GM18499 (cell line): Measurements from ENCODE around the gene DNER.
"Not testable (repeated sequence)": the region's sequence is repeated elsewhere in the genome, so short reads cannot be mapped to it uniquely, and the experiment has no call there.

Experiments used
- ATAC-seq: cut with Tn5 transposase; IDR thresholded peaks from one replicate; pipeline ENCODE4 v1.9.1; 2021; ENCODE audit warnings: moderate number of reproducible peaks; ENCODE audit not compliant: insufficient read depth, unreplicated experiment

DNER gene

DNA sequence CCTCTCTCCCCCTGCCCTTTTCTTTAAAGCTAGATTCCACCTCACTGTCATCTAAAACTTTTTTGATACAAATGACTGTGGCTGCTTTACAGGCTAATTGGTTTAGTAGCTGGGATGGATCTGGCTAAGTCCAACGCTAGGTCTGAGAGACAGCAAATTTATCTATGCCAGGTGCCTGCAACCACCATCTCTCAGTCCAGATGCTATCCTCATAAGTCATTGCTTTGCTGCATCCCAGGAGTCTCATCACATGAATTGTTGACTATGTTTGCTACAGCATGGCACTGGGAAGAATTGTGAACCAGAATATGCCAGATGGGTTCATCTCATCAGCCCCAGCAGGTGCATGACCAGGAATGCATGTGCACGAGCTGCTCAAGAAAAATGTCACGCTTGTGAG is 343.3 kb downstream of the DNER start:
- ATAC-seq = no peak

DNA sequence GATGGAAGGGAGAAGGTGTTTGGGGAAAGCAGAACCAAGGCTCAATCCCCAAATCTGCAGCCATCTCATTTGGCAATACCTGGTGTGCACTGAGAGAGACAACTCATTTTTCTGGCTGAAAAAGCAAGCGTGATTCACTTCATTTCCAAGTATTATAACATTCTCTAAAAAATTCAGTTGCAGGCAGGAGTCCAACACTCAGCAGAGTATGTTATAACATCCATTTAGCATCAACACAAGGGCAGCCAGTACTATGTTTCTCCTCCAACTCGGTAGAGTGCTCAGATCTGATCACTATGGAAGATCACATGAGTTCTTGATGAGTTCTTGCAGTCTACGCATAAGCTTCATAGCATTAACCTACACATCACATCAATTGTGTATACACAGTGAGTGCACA is 343.8 kb downstream of the DNER start:
- no peak for ATAC-seq

DNA sequence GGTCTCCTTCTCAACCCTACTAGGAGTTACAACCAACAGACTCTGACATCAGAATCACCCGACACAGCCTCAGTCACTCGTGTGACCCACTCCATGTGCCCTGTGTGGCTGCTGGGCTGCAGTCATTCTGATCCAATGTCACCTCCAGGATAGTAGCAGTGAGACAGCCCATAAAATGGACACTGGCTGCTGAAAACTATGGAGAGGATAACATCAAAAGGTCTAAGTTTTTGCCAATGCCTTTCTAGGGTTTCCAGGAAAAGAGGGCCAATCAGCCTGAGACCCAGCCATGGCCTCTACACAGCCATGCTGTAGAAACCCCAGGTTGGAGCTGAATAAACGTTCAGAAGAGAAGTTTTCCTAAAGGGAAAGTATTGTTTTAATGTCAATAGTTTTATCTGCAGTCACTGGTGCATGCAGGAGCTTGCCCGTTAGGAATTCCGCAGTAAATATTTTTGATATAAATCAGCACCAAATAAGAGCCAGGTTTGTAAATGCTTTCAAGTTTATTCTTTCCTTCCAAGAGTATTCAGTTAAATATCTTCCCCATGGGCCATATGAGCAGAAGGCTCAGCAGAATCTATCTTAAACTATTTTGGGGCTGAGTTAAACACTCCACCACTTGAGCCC is 351.1 kb downstream of the DNER start:
- ATAC-seq = no peak

DNA sequence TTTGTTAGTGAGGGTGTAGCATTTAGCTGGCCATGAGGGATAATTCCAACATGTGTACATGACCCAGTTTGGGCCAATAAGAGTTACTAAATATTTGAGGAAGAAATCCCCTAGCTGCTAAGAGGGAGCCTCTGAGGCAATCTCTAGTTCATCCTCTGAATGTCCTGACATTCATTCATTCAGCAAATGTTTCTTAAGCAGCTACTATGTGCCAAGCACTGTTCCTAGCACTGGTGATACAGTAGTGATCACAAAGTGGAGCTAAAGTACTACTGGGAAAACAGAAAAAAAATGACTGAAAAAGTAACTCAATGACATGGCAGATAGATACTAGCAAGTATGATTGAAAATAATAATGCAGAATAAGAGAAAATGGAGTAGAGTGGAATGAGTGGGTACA is 363.5 kb downstream of the DNER start:
- ATAC-seq = no peak

DNA sequence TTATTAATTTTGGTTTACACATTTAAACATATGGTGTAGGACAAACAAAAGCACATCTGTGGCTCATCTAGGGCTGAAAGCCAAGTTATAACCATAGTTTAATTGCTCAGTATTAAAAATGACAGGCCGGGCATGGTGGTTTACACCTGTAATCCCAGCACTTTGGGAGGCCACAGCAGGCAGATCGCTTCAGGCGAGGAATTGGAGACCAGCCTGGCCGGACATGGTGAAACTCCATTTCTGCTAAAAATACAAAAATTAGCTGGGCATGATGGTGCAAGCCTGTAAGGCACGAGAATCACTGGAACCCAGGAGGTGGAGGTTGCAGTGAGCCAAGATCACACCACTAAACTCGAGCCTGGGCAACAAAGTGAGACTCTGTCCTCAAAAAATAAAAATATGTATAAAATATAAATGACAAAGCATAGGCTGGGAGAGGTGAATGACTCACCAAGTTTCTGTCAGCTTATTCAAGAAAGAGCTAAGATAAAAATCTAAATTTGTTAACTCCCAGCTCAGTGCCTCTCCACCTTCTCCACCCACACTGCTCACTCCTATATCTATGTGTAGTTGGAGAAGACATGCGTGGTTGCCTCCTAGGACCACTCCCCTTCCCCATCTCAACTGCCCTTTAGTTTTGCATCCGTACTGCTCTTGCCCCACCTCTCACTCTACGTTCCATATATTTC is 364.1 kb downstream of the DNER start:
- no peak for ATAC-seq

DNA sequence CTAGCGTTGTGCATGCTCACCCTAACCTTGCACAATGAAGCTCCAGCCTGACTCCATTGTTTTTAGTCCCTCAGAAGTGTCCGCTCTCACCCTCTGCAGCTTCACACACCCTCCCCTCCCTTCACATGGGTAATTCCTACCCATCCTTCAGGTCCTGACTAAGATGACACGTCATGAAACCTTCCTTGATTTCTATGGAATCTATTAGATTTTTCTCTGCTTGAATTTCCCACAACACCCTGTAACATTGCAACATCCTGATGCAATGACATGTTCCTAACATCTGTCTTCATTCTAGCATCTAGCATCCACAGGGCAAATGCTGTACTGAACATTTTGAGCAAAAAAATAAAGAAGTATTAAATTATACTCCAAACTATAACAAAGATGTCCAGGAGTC is 366.2 kb downstream of the DNER start:
- ATAC-seq = no peak

DNA sequence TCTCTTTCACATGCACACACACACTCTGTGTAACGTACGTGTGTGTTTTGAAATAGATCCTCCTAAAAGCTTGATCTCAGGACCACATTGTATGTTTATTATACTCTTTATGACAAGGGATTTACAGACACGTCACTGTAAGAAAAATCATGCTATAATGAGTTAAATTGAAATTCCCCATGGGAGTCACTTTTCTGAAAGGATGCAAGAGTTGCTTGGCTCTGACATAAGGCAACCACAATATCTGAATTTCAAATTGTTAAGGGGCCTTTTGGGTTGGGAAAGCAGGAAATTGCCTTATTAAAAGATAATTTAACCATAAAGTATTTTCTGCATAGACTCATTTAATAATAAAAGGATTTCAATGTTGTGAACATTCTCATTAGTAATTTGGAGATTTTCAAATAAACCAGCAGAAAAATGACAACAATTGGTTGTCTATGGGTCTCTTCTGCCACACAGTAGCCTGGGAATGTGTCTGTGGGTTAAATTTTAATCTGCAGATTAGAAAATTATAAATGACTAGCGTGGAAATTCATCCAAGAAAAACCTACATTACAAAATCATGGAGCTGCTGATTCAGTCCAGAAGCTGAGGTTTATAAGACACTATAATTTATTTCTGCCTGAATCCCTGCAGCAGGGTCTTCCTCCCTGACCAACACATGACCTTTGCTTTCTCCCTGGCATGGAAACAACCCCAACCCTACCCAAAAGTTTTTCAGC is 367.4 kb downstream of the DNER start:
- ATAC-seq = no peak

DNA sequence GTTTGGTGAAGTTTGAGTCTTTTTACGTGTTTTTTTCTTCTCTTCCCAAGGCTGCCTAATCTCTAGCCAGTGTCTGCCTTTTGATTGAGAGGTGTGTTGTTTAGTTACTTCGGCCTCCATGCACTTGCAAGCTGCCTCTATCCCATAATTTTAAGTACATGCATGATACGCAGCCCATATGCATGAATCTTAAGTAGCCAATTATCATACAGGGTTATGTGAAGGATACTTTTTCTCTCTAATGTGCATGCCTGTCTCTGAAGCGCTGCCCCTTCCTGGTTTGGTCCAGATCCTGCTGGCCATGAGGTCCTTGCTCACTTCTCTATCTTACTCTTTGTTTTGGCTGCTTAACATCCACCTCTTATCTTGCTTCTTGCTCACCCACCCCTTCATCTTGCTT is 369.4 kb downstream of the DNER start:
- no peak for ATAC-seq

DNA sequence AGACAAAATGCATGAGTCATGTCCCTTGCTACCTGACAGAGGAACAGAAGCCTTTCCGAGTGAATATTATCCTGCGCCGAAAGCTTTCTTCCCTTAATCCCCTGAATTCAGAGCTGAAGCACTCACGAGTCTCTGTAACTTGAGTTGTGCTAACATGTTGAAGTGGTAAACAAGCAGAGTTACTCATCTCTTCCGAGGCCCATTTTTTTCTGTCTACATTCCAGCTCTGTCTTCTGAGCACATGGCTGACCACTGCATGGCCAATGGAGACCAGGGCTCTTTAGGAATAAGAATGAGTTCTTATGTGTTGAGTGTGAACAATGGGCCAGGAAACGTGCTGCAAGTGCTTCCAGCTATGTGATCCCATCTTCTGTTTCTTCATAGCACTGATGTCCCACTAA is 370.2 kb downstream of the DNER start:
- ATAC-seq = no peak

DNA sequence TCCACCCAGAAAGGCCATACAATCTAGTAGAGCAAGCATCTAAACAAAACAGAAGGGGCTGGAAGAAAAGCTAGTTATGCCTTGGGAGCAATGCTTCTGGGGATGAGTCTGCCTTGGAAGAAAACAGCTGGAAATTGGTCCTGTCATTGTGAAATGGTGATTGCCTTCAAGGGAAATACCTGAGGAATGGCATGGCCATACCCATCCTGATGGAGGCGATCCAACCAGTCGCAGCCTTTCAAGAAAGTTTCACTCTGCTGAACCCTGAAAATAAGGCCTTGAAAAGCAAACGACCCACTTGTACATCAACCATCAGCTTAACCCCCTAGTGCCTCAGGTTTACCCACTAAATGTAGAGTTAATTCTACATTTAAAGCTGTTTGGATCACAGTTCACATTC is 370.7 kb downstream of the DNER start:
- no peak for ATAC-seq

DNA sequence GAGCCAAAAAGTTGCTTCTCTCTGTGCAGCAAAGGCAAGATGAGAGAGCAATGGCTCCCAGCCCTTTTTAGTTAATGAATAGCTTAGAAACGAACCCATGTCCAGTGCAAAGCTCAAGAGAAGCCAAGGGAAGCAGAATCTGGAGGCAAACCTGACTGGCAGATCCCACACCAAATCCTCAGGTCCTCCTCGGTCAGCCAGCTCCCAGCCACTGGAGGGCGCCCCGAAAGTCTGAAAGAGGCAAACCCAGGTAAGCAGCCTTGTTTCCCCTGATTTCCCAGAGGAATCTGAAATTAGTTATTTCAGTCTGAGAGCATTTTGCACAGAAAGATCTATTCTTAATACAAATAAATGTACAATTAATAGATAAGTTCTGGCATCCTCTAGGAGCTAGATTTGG is 372.0 kb downstream of the DNER start:
- ATAC-seq = no peak

DNA sequence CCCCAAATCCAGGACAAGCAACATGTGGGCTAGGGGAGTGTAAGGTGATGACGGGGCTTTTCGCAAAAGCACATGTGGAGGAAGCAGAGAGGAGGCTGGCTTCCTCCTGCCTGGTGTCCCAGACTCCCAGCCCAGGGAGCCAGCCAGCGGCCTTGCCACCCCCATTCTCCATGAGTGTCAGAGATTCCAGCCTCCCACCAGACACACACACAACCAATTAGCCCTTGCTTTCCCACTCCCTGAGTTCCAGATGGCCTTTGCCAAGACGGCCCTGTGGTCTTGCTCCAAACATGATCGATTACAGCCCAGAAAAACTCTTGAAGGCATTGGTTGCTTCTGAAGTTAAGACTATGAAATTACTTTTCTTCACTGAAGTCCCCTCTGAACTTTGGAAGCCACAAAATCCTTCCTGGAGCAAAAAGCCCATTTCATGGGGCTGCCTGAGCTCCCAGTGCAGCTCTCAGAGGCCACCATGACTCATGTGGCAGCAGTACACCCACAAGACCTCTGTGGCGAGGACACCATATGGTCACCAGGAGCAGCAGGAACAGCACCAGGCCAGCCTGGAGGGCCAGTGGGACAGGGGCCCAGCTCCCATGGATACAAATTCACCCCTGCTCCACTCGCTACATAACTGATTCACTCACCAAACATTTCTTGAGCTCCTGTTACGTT is 374.1 kb downstream of the DNER start:
- ATAC-seq = no peak

DNA sequence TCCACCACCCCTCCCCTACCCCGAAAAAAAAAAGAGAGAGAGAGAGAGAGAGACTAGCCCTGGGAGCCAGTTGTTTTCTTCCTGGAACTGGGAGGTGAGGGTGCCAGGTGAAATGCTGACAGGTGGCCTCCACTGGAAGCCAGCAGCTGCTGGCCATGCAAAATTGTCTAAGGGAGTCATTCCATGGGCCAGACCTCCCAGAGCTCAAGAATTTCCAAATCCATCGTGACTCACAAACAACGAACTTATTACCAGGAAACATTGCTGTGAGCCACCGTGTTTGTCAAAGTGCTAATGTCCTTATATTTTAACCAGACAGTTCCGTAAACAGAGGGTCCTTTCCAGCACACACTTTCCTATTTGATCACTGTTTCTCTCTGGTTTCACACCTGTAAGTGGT is 374.7 kb downstream of the DNER start:
- ATAC-seq = no peak

DNA sequence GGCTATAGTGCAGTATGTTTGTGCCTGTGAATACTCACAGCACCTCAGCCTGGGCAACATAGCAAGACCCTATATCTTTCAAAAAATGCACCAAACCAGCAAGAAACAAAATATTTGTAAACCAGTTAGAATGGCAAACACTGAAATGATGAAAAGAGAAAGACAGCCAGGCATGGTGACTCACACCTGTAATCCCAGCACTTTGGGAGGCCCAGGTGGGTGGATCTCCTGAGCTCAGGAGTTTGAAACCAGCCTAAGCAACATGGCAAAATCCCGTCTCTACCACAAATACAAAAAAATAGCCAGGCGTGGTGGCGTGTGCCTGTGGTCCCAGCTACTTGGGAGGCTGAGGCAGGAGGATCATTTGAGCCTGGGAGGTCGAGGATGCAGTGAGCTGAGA is 375.2 kb downstream of the DNER start:
- ATAC-seq = not testable (repeated sequence)

DNA sequence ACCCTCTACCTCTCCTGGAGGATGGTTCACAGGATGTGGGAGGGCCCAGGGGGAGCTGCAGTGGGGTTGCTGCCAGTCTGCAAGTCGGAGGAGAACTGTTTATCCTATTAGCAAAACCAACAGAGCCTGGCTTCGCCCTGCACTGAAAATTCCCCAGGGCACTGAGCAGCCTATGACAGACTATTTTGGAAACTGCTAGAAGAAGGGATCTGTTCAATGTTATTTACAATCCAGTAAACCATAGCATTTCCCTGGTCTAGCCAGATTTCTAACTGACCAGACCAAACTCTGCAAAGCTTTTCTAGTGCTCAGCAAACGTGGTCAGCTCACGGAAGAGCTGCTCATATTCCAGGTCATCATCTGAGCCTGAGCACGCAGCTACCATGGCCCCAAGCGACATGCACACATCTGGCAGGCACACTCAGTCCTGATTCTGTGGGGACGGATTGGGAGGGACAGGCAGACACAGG is 378.4 kb downstream of the DNER start:
- ATAC-seq = no peak

DNA sequence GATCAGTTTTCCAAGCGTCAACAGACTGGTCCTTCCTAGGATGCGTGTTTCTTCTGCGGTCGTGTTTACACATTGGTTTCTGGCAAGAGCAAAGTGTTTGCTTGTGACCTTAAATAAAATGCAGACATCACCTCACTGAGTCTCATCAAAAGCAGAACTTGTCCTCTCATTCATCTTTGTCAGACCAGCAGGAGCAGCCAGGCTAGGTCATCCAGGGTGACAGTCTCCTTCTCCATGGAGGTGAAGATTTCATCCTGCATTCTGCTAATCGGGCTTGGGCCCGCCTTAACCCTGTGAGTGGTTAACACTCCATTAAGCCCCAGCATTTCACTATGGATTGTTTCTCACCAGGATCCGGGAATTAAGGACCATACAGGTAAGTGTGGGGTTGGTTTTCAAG is 379.0 kb downstream of the DNER start:
- no peak for ATAC-seq

DNA sequence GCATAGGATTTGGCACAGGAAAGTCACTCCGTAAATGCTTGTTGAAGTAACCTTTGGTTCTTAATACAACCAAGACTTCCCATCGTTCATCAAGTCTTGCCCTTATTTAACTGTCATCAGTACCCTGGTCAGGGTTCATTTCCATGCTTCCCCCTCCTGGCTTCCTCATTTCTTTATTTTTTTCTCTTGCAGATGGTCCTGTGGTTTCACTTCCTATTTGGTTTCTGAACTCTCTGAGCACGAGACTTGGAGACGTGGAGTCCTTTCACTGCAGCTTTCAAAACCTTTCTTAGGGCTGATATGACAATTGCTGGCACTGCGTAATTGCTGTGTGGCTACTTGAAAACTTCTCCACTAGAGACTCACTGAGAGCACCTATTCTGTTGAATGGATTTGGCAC is 383.4 kb downstream of the DNER start:
- no peak for ATAC-seq

DNA sequence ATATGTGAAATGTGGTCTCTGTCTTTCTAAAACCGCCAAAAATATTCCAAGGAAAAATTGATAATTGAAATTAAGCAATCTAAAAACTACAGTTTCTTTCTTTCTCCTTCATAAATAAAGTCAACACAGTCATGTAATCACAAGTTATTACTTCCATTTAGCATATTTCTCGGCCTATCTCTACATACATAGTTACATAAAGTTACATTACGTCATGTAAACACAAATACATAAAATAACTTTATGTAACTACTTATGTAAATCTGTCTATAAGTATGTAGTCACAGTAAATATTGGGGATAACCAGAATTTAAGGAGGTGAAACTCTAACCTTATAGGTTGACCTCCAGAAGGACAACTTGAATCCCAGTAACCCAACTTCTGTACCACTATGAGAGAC is 394.8 kb downstream of the DNER start:
- ATAC-seq = no peak

DNA sequence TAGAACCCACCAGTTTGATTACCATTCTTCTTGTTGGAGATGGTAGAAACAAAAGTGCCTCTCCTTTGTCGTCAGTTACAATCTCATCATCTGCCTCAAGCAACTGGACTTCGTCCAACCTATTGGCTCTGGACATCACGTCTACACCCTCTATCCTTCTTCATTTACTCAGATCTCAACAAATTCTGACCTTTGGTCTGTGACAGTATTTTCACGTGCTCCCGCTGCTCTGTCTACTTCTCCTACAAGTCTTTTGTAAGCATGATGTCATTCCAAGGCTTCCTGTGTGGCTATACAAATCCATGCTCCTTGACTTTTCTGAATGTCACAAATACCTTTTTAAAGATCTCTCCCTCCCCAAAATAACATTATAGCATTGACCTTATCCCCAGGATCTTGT is 400.2 kb downstream of the DNER start:
- no peak for ATAC-seq

DNA sequence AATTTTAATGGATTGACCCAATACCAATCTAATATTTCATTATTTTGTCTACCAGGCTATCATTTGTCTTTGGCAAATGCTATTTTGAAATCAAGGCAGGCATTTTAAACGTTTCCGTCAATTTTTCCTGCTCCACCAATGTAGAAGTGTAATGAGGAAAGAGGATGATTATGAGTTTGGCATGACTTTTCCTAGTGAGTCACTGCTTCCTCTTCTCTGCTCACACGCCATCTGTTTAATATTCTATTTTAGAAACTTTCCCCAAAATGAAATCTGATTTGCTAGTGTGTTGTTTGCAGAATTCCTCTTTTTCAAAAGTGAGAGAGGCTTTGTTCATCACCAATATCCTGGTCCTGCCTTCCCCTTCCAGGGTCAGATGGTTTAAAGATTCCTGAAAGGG is 400.8 kb downstream of the DNER start:
- ATAC-seq = no peak
